NOMO-1 treated with DMSO at 0.1 percent for 48 hours (cell line): ENCODE results near the gene MLH3.

ENCODE experiments used
- DNase-seq: peaks from one replicate; lab custom pipeline; 2025; ENCODE audit not compliant: unreplicated experiment; lab: John Stamatoyannopoulos, UW

The MLH3 gene

DNA sequence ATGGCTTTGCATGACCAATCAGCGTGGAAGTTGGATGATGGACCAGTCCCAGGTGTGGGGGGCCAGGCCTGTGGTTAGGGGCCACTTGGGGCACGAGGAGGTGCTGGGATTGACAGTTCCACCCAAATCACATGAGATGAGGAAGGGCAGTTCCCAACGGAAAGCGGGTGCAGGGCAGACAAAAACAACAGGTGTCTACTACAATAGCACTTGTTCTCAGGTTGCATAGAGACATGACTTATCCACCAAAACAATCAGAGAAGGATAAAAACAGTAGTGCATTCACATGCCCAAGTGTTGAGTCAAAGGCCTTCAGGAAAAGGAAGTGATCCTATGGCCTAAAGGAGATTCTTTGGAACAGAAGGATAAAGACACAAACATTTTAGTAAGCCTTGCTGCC, 63.1 kb downstream of the MLH3 start:
- no peak for DNase-seq

GRCh38 chr14:74985806-74986205, 65.5 kb downstream of the MLH3 start:
- DNase-seq = no peak

- no peak for DNase-seq
Measured at GRCh38 chr14:74985028-74985310, 66.3 kb downstream of the MLH3 start.

DNA sequence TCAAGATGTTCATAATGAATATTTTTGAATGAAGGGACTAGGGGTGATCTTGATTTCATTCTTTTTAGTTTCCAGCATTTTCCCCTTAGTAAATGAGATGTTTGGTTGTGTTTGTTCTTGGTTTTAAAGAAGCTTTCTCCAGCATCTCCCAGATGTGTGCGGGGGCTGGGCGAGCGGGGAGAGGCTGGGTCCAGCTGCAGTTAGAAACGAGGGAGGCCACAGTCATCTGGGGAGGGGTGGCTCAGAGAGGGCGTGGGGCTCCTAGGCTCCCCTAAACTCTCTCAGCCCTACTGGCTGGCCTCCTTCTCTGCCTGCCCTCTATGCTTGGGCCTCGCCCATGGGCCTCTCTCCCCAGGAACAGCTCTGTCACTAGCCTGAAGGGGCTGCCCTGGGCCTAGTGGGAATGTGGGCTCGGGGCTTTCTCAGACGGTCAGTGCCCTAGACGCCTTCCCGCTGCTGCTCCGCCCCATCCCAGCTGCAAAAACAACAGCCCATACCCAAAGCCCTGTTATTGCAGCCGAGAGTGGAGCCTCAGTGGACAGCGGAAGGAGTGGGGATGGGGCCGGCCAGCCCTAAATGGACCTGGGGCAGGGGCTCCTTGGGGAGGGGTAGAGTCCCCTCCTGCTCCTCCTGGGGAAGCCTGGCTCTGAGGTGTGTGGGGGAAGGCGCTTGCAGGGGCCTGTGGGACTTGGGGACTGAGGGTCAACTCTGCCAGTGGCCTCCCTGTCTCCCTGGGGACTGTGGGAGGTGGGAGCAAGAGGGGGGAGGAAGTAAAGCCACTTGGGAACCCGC, 66.8 kb downstream of the MLH3 start:
- no peak for DNase-seq

- DNase-seq = no peak
Measured at GRCh38 chr14:74983343-74983742, 67.9 kb downstream of the MLH3 start.

DNA sequence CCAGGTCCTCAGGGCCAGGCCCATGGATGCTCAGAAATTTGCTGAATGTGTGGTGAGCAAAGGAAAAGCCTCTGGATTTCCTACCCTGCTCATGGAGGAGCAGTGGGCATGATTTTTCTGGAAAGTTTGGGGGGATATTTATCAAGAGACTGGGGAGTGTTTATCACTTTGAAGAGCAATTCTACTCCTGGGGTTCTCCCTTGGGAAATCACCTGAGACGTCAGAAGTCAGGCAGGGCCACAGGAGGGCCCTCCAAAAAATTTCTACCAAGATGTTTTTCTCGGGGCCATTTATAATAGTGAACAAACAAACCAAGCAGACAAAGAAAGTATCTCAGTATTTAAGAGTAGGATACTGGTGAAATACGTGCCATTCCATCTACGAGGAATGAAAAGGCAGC, 68.6 kb downstream of the MLH3 start:
- no peak for DNase-seq

- no peak for DNase-seq
Measured at GRCh38 chr14:74981833-74982232, 69.4 kb downstream of the MLH3 start.

DNA sequence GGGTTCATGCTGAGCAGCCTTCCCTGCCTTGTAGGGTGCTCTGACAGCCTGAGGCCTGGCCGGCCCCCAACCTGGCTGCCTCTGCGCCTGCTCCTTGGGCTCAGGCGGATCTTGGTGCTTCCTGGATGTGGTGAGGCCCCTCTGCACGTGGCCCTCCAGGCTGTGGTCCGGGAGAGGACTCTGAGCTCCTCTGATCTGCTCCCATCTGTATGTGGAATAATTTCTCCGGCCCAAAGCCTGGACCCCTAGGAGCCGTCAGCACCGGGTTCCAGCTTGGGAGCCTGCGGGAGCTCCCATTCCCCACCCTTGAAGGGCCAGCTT, 69.8 kb downstream of the MLH3 start:
- DNase-seq = no peak

GRCh38 chr14:74980731-74981461, 70.4 kb downstream of the MLH3 start:
- no peak for DNase-seq

DNA sequence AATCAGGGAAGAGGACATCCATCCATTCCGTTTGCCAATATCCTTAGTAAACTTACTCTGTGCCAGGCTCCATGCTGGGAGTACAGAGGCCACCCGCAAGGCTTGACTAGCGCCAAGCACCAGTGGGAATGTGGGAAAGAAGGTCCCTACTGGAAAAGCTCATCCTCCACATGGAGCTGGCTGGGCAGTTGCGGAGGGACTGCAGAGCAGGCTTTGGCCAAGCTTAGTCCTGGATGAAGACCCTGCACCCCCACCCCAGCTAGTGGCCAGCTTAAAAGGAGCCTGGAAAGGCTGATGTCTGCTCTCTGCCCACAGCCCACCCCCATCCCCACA, 70.9 kb downstream of the MLH3 start:
- no peak for DNase-seq

DNA sequence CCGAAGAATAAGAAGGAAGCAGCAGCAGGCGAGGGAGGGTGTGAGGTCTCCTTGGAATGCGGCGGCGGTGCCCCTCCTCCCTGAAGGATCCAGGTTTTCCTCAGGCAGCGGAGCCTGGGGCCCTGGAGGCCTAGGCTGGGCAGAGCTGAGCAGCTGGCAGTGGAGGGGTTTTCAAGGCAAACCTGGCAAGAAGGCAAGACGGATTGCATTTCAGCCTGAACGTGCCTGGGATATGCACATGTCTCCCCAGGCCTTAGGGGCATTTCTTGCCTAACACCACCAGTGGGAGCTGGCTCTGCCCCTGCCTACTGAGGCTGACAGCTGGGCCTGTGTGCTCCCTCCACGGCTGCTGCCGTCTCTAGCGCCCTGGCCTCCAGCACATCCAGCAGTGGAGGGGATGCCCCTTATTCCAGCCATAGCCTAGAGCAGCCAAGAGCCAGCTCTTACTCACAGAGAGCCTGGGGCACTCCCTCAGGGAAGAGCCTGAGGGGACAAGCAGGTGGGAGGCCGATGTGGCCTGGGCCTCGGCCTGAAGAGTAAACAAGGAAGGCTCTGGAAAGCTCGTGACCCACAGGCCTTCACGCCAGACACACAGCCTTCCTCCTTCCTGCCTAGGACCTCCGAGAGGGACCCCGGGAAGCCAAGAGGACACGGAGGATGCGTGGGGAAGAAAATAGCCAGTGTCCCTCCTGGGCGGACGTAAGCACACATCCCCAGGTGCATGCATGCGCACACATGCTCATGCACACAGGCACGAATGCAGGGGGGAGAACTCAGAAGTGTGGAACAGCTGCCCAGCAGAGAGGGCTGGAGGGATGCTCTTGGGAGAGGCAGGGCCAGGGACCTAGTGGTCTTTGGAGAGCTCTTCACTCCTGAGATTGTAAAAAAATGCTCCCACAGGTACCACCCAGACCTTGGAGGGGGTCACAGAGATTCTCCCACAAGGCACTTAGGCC, 71.5 kb downstream of the MLH3 start:
- DNase-seq = no peak

DNA sequence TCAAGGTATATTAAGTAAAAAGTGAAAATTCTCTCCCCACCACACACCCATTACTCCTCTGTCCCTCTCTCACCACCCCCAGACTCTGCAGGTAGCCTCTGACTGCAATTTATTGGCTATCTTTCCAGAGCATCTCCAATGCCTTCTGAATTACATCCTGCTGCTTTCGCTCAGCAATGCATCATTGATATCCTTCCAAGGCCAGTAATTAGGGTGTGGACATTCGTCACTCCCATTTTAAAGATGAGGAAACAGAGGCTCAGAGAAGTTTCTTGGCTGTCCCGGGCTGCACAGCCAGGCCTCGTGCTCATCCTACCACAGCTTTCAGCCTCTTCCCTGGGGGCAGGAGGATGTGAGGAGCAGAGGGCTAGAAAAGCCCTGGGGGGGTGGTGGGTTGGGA, 72.2 kb downstream of the MLH3 start:
- no peak for DNase-seq

- no peak for DNase-seq
Measured at GRCh38 chr14:74978416-74978947, 72.8 kb downstream of the MLH3 start.

DNA sequence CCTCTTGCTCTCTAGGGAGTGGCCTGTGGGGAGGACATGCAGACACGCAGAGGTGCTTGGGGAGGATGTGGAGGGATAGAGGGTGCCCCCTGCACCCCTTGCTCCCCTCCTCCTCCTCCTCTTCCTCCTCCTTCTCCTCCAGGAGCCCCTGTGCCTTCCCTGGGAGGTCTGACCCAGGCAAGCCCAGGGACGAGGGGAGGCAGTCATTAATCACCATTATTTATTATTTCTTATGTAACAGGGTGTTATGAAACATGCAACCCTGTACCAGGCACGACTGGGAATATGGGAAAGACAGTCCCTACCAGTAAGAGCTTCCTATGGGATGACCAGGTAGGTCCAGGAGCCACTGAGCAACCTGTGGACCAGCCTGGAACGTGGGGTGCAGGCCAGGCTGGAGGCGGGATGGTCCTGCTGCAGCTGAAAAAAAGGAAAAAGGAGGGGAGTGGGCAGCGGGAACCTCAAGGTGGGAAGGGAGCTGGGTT, 73.3 kb downstream of the MLH3 start:
- no peak for DNase-seq

- DNase-seq = no peak
Measured at GRCh38 chr14:74977164-74977900, 73.9 kb downstream of the MLH3 start.

DNA sequence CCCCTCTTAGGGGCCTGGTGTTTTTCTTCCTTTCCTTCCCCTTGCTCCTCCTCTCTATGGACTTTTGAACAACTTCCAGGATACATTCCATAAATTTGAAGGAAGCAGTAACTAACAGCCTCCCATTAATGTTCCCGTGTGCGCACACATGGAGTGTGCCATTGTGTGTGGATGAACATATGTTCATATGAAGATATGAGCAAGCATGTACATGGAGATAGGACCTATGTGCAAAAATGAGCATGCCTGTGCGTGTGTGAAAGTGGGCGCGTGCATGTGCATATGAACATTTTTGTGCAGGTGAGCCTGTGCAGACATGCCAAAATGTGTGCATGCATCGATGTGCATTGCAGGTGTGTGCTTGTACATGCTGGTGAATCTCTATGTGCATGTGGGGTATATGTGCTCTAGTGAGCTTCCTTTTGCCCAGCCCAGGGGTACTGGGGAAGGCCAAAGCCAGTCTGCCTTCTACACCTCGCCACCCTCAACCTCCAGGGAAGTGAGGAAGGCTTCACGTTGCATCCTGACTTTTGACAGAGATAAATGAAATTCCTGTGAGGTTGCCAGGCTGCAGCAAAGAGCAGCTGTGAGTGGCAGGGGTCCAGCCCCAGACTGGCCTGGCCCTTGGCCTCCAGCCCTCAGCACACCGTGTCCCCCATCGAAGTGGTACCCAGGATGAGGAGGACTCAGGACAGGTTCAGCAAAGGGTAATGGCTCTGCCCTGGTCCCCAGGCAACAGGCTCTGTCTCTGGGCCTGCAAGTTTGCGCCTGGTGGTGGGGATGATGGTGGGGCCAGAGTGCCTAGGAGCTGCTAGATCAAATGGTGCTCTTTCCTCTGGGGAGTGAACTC, 74.8 kb downstream of the MLH3 start:
- no peak for DNase-seq

GRCh38 chr14:74975059-74975810, 76.0 kb downstream of the MLH3 start:
- no peak for DNase-seq

DNA sequence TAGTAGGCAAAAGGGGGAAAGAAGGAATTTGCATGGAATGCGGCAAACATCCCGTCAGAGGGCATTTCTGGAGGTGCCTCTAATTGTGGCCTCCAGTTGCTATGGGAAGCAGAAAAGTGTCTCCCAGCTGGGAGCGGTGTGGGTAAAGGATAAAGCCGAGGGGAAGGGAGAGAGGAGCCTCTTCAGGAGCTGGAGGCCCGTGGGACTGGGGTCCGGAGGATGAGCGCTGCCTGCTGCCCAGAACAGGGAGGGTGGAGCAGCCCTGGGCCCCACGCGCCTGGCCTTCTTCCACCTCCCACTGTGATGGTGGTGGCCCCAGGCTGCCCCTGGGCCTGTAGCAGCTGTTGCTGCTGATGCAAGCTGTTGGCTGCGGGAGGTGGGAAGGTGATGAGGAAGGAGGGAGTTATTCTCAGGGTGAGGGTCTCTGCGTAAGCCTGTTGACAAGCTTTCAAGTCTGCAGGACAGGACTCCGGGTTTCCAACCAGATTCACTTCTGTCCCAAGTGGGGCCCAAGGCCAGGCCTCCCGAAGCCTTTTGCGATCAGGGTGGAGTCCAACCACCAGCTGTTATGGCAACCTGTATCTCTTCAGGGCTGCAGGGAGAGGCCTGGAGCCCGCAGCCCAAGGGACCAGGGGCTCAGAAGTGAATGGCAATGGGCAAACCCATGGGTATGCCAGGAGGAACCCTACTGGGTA, 76.8 kb downstream of the MLH3 start:
- no peak for DNase-seq

- no peak for DNase-seq
Measured at GRCh38 chr14:74973905-74974363, 77.3 kb downstream of the MLH3 start.
